ENCODE measurements around the gene TTC32. TPM values are rescaled to one million over a fixed set of nuclear protein-coding genes. Genes with fewer than 3 reads are reported as not detected.
"Not testable (repeated sequence)": the region's sequence is repeated elsewhere in the genome, so short reads cannot be mapped to it uniquely, and the experiment has no call there.

The TTC32 gene
- total and polyA plus RNA-seq, 12 donors = 2.1 to 43.9 (median 12.8) TPM

GRCh38 chr2:19897623-19898245, 4.0 kb downstream of the TTC32 start:
- no peaks in the 10 kb centered on the region for H3K36me3 ChIP-seq (replicated peaks in 1 of 2)
- H3K9me3 ChIP-seq (replicated peaks in 1 of 3) = no peaks in the 10 kb centered on the region
- no peak for DNase-seq
- H3K27me3 ChIP-seq = no peaks in the 10 kb centered on the region
- H3K4me1 ChIP-seq (replicated peaks in 1 of 2) = peaks cover 0 to 75% of the 10 kb centered on the region in 2 donors
- intact Hi-C loops (cut with DNase I) = no loop called here
- TF ChIP-seq POLR2A (IDR thresholded peaks at IDR 0.05) (no peak), CTCF (IDR thresholded peaks at IDR 0.05) (no peak)
- H3K4me3 ChIP-seq = no peak overlapping the region
- H3K27ac ChIP-seq = no peak overlapping the region
- 62 to 70% (median 65%) methylated on average over 5 of the region's 5 CpGs for WGBS, 4 donors

GRCh38 chr2:19895535-19895934, 6.2 kb downstream of the TTC32 start:
- 80 to 90% (median 86%) methylated on average over 3 of the region's 3 CpGs for WGBS, 4 donors
- no peaks in the 10 kb centered on the region for H3K9me3 ChIP-seq (replicated peaks in 1 of 3)
- no peak overlapping the region for H3K27ac ChIP-seq
- no peaks in the 10 kb centered on the region for H3K27me3 ChIP-seq
- no peak for DNase-seq
- intact Hi-C loops (cut with DNase I) = no loop called here
- H3K4me1 ChIP-seq (replicated peaks in 1 of 2) = peaks cover 0 to 66% of the 10 kb centered on the region in 2 donors
- H3K4me3 ChIP-seq = no peak overlapping the region
- TF ChIP-seq CTCF (IDR thresholded peaks at IDR 0.05) (no peak), POLR2A (IDR thresholded peaks at IDR 0.05) (no peak)
- no peaks in the 10 kb centered on the region for H3K36me3 ChIP-seq (replicated peaks in 1 of 2)

GRCh38 chr2:19894134-19894792, 7.5 kb downstream of the TTC32 start:
- Histone ChIP-seq H3K4me1 (replicated peaks in 1 of 2) (peaks cover 0 to 55% of the 10 kb centered on the region in 2 donors), H3K9me3 (replicated peaks in 1 of 3) (no peaks in the 10 kb centered on the region), H3K36me3 (replicated peaks in 1 of 2) (no peaks in the 10 kb centered on the region), H3K4me3 (no peak overlapping the region), H3K27ac (no peak overlapping the region), H3K27me3 (no peaks in the 10 kb centered on the region)
- TF ChIP-seq POLR2A (IDR thresholded peaks at IDR 0.05) = no peak
- no peak for TF ChIP-seq CTCF (IDR thresholded peaks at IDR 0.05)
- intact Hi-C loops (cut with DNase I) = no loop called here
- DNase-seq = no peak
- WGBS, 4 donors = 71 to 81% (median 75%) methylated on average over 4 of the region's 4 CpGs

GRCh38 chr2:19893520-19894133, 8.2 kb downstream of the TTC32 start:
- 94 to 96% (median 95%) methylated on average over 4 of the region's 4 CpGs for WGBS, 4 donors
- Histone ChIP-seq H3K4me1 (replicated peaks in 1 of 2) (peaks cover 0 to 49% of the 10 kb centered on the region in 2 donors), H3K4me3 (no peak overlapping the region)

GRCh38 chr2:19891971-19892370, 9.8 kb downstream of the TTC32 start:
- H3K36me3 ChIP-seq (replicated peaks in 1 of 2); H3K9me3 ChIP-seq (replicated peaks in 1 of 3); H3K4me3 ChIP-seq; intact Hi-C loops (cut with DNase I); H3K27me3 ChIP-seq; DNase-seq; H3K27ac ChIP-seq: not testable (repeated sequence)
- H3K4me1 ChIP-seq (replicated peaks in 1 of 2) = peaks cover 0 to 33% of the 10 kb centered on the region in 2 donors
- 67 to 82% (median 68%) methylated on average over 4 of the region's 4 CpGs for whole genome bisulfite sequencing, 4 donors

More at GRCh38 chr2:19893520-19894133, 8.2 kb downstream of the TTC32 start:
- no peak for TF ChIP-seq POLR2A (IDR thresholded peaks at IDR 0.05)
- TF ChIP-seq CTCF (IDR thresholded peaks at IDR 0.05) = no peak
- intact Hi-C loops (cut with DNase I) = no loop called here
- no peaks in the 10 kb centered on the region for H3K27me3 ChIP-seq
- H3K36me3 ChIP-seq (replicated peaks in 1 of 2) = no peaks in the 10 kb centered on the region
- no peak for DNase-seq
- no peak overlapping the region for H3K27ac ChIP-seq
- H3K9me3 ChIP-seq (replicated peaks in 1 of 3) = no peaks in the 10 kb centered on the region

Data from adrenal gland (tissue), 12 donors.